Lung (tissue), 12 donors: ENCODE measurements around the gene MCTP2. TPM values are rescaled to one million over a fixed set of nuclear protein-coding genes. Genes with fewer than 3 reads are reported as not detected.
A peak's percentile ranks its signal among the peaks of the same experiment; 100 is the strongest.

Experiments
- ATAC-seq: fragments of 200-7000 bp; cut with Tn5 transposase; one replicate; pipeline ENCODE4 v1.9.1; 2020; ENCODE audit warnings: moderate number of reproducible peaks; ENCODE audit not compliant: insufficient read depth, low FRiP score
- DNase-seq, 3 donors: peaks; one replicate each; pipeline ENCODE4 v3.0.0-alpha.2; 2013 to 2017
- H3K27ac ChIP-seq, 2 donors: one replicate each; pipeline ENCODE4 v1.5.1; 2013; ENCODE audit warnings: mild to moderate bottlenecking in 2 of 2, moderate library complexity in 2 of 2, control low read depth in 1 of 2, inconsistent platforms in 1 of 2, low read depth in 1 of 2, low read length in 1 of 2
- H3K27me3 ChIP-seq, 3 donors: one replicate each; pipeline ENCODE4 v1.5.1; 2013; ENCODE audit warnings: low read length in 2 of 3; ENCODE audit not compliant: control insufficient read depth in 3 of 3, insufficient read depth in 3 of 3
- H3K36me3 ChIP-seq, 4 donors: one replicate each; pipeline ENCODE4 v1.5.1; 2013; ENCODE audit warnings: low read length in 4 of 4, mild to moderate bottlenecking in 1 of 4, moderate library complexity in 1 of 4; ENCODE audit not compliant: control insufficient read depth in 4 of 4, insufficient read depth in 4 of 4
- H3K4me1 ChIP-seq, 5 donors: one replicate each; pipeline ENCODE4 v1.5.1; 2013; ENCODE audit warnings: low read length in 5 of 5, mild to moderate bottlenecking in 2 of 5, moderate library complexity in 1 of 5; ENCODE audit not compliant: control insufficient read depth in 5 of 5, insufficient read depth in 5 of 5
- H3K4me3 ChIP-seq: one replicate; pipeline ENCODE4 v1.5.1; 2013; ENCODE audit warnings: mild to moderate bottlenecking, control low read depth, moderate library complexity
- H3K9ac ChIP-seq, 2 donors: one replicate each; pipeline ENCODE4 v1.5.1; 2013; ENCODE audit warnings: low read length in 2 of 2, control low read depth in 1 of 2; ENCODE audit not compliant: insufficient read depth in 1 of 2
- H3K9me3 ChIP-seq, 4 donors: one replicate each; pipeline ENCODE4 v1.5.1; 2013; ENCODE audit warnings: low read length in 3 of 4, mild to moderate bottlenecking in 1 of 4, moderate library complexity in 1 of 4; ENCODE audit not compliant: control insufficient read depth in 4 of 4, insufficient read depth in 3 of 4
- CTCF ChIP-seq: IDR thresholded peaks from 2 replicates; pipeline ENCODE4 v1.5.1; 2012; ENCODE audit warnings: mild to moderate bottlenecking; ENCODE audit errors: control extremely low read depth, extremely low read depth
- WGBS, 2 donors: extraction: QIAGEN DNeasy Blood & Tissue Kit; methylation state at CpG; one replicate each; pipeline ENCODE4 v1.1.7; 2013; 5-methylcytosine and 5-hydroxymethylcytosine counted together
- polyA plus RNA-seq, 2 donors: library from polyadenylated mRNA; stranded (reverse); fragments of 200-250 nt; gene quantifications; one replicate each; pipeline ENCODE4 v1.2.1, GENCODE V29; 2013
- total RNA-seq, 2 donors: library from RNA; depleted of rRNA in 1 of 2; stranded (reverse); fragments of >200 nt in 1 of 2; gene quantifications; one replicate each; pipeline ENCODE4 v1.2.1, GENCODE V29; 2014 to 2021
- donor health status: control.
- donor health status: control.
- donor health status: Bipolar disorder and iron deficiency.
- donor health status: healthy.
- donor health status: DM: yes; HTN: yes; CAD: no.

Gene MCTP2
- total and polyA plus RNA-seq, 4 donors = 3.5 to 92.5 (median 30.2) TPM

GRCh38 chr15:94417501-94418293 lies 186.3 kb downstream of the MCTP2 start:
- H3K4me3 ChIP-seq = no peak overlapping the region
- no peak for TF ChIP-seq CTCF
- DNase-seq = peak in 1 of 3 donors; percentile 28
- no peak overlapping the region for H3K27ac ChIP-seq
- H3K4me1 ChIP-seq = peaks cover 0 to 38% (median 8%) of the 10 kb centered on the region in 5 donors
- H3K27me3 ChIP-seq = no peaks in the 10 kb centered on the region
- H3K9me3 ChIP-seq = peaks cover 0 to 7% (median 1%) of the 10 kb centered on the region in 4 donors
- 84 to 92% methylated on average over 12 of the region's 12 CpGs for WGBS, 2 donors
- no peak overlapping the region for H3K9ac ChIP-seq
- peaks cover 0 to 1% (median 0%) of the 10 kb centered on the region in 4 donors for H3K36me3 ChIP-seq
- ATAC-seq = no peak

GRCh38 chr15:94421706-94422105 lies 190.3 kb downstream of the MCTP2 start:
- Histone ChIP-seq H3K4me1 (peaks cover 0 to 7% (median 0%) of the 10 kb centered on the region in 5 donors), H3K9me3 (peaks cover 0 to 7% (median 1%) of the 10 kb centered on the region in 4 donors), H3K4me3 (no peak overlapping the region), H3K9ac (no peak overlapping the region), H3K27me3 (no peaks in the 10 kb centered on the region), H3K36me3 (no peaks in the 10 kb centered on the region), H3K27ac (no peak overlapping the region)
- no peak for TF ChIP-seq CTCF
- DNase-seq (no peak), ATAC-seq (no peak)
- 81 to 82% methylated on average over 1 of the region's 1 CpG for WGBS, 2 donors

- Histone ChIP-seq H3K4me1 (peaks cover 0 to 2% (median 0%) of the 10 kb centered on the region in 5 donors), H3K4me3 (no peak overlapping the region), H3K27ac (no peak overlapping the region), H3K36me3 (peaks cover 0 to 3% (median 0%) of the 10 kb centered on the region in 4 donors), H3K9me3 (no peaks in the 10 kb centered on the region), H3K27me3 (no peaks in the 10 kb centered on the region), H3K9ac (no peak overlapping the region)
- DNase-seq (no peak), ATAC-seq (no peak)
- WGBS, 2 donors = 88 to 94% methylated on average over 1 of the region's 1 CpG
- TF ChIP-seq CTCF = no peak
Measured at GRCh38 chr15:94432279-94432678, 200.9 kb downstream of the MCTP2 start.
